H1 (cell line): ENCODE results near the gene NENF. TPM values are rescaled to one million over a fixed set of nuclear protein-coding genes. Genes with fewer than 3 reads are reported as not detected.

Experiments used
- CTCF ChIA-PET: fragments of 300-600 bp; sonication (Branson Sonifier 250); formaldehyde crosslinking; loops from one replicate; lab custom pipeline; 2021; ENCODE audit not compliant: partially characterized antibody; lab: Charles Lee
- POLR2A ChIA-PET: fragments of 300-600 bp; sonication (Branson Sonifier 250); formaldehyde crosslinking; loops from one replicate; lab custom pipeline; 2021; ENCODE audit warnings: inconsistent platforms; ENCODE audit not compliant: partially characterized antibody; lab: Charles Lee
- DNase-seq, 2 experiments: peaks; one replicate each; pipeline versions ENCODE4 v3.0.0 to v3.0.0-alpha.2; 2010 to 2022; ENCODE audit warnings: low spot score in 2 of 2, low read depth in 1 of 2, mixed read lengths in 1 of 2
- FAIRE-seq: peaks from 2 replicates; lab custom pipeline; 2011; peaks lifted over from hg19 to GRCh38; lab: Jason Lieb, UNC
- H2AFZ ChIP-seq: 2 replicates; pipeline ENCODE4 v1.8.1; 2012; ENCODE audit warnings: low read length, inconsistent platforms
- H2AK5ac ChIP-seq: 2 replicates; pipeline ENCODE4 v1.6.1; 2013; ENCODE audit warnings: low read depth, low read length
- H2BK120ac ChIP-seq: replicated peaks from 2 replicates; pipeline ENCODE3; 2013; ENCODE audit warnings: low read depth, low read length, inconsistent platforms
- H2BK12ac ChIP-seq: 2 replicates; pipeline ENCODE4 v1.6.1; 2013; ENCODE audit warnings: low read depth, low read length
- H2BK15ac ChIP-seq: 2 replicates; pipeline ENCODE4 v1.6.1; 2013; ENCODE audit warnings: low read length
- H2BK20ac ChIP-seq: 2 replicates; pipeline ENCODE4 v1.6.1; 2013; ENCODE audit warnings: low read length
- H2BK5ac ChIP-seq: 2 replicates; pipeline ENCODE4 v1.6.1; 2013; ENCODE audit warnings: low read depth, low read length
- H3K14ac ChIP-seq: 2 replicates; pipeline ENCODE4 v1.6.1; 2013; ENCODE audit warnings: inconsistent platforms; ENCODE audit not compliant: insufficient read length
- H3K18ac ChIP-seq: 2 replicates; pipeline ENCODE4 v1.6.1; 2013; ENCODE audit warnings: low read length; ENCODE audit errors: extremely low read depth
- H3K23ac ChIP-seq: 2 replicates; pipeline ENCODE4 v1.6.1; 2013; ENCODE audit warnings: inconsistent platforms; ENCODE audit not compliant: insufficient read length
- H3K23me2 ChIP-seq: 2 replicates; pipeline ENCODE4 v1.6.1; 2013; ENCODE audit warnings: low read depth, low read length
- H3K27ac ChIP-seq: 2 replicates; pipeline ENCODE4 v1.6.1; 2011; ENCODE audit warnings: low read depth, low read length, inconsistent platforms
- H3K27me3 ChIP-seq, 4 experiments: replicated peaks in 1 of 4; 1 replicate in 1 of 4; 2 replicates in 3 of 4; pipeline versions ENCODE4 v1.6.1 to v1.8.1; 2011 to 2013; ENCODE audit warnings: low read length in 3 of 4, mild to moderate bottlenecking in 3 of 4, inconsistent platforms in 2 of 4, mixed read lengths in 2 of 4, moderate library complexity in 1 of 4; ENCODE audit not compliant: control insufficient read depth in 3 of 4, insufficient read depth in 3 of 4; ENCODE audit errors: extremely low read depth in 1 of 4
- H3K36me3 ChIP-seq, 4 experiments: 2 replicates each; pipeline versions ENCODE4 v1.6.1 to v1.8.1; 2011 to 2013; ENCODE audit warnings: mild to moderate bottlenecking in 4 of 4, low read length in 3 of 4, moderate library complexity in 2 of 4, control low read depth in 1 of 4, inconsistent platforms in 1 of 4; ENCODE audit not compliant: insufficient read depth in 4 of 4, control insufficient read depth in 2 of 4
- H3K4ac ChIP-seq: replicated peaks from 2 replicates; pipeline ENCODE3; 2013; ENCODE audit warnings: low read length, low read depth, mixed read lengths, inconsistent platforms; ENCODE audit not compliant: insufficient read length
- H3K4me1 ChIP-seq, 4 experiments: replicated peaks in 1 of 4; 1 replicate in 1 of 4; 2 replicates in 3 of 4; pipeline versions ENCODE4 v1.6.1 to v1.8.1; 2011 to 2013; ENCODE audit warnings: low read length in 3 of 4, inconsistent platforms in 2 of 4, mixed read lengths in 1 of 4; ENCODE audit not compliant: insufficient read depth in 4 of 4, control insufficient read depth in 3 of 4
- H3K4me2 ChIP-seq, 2 experiments: 2 replicates each; pipeline versions ENCODE4 v1.6.1 to v1.8.1; 2011 to 2013; ENCODE audit warnings: low read depth in 2 of 2, low read length in 2 of 2, control low read depth in 1 of 2, inconsistent platforms in 1 of 2, mild to moderate bottlenecking in 1 of 2; ENCODE audit not compliant: insufficient read depth in 1 of 2
- H3K4me3 ChIP-seq, 4 experiments: fragments of 200-600, 300-600 bp in 1 of 4; sonication (generic), shearing (Covaris generic), sonication (Bioruptor Twin) in 1 of 4; 2 replicates each; pipeline versions ENCODE4 v1.5.1 to v1.8.1; 2011 to 2016; ENCODE audit warnings: low read length in 4 of 4, low read depth in 3 of 4, control low read depth in 2 of 4, inconsistent platforms in 2 of 4, mild to moderate bottlenecking in 2 of 4, mixed read lengths in 1 of 4, moderate library complexity in 1 of 4; ENCODE audit not compliant: insufficient read depth in 2 of 4; ENCODE audit errors: extremely low read depth in 1 of 4
- H3K56ac ChIP-seq: replicated peaks from 2 replicates; pipeline ENCODE3; 2013; ENCODE audit warnings: low read depth, mild to moderate bottlenecking, mixed read lengths, low read length, inconsistent platforms; ENCODE audit not compliant: insufficient read length
- H3K79me1 ChIP-seq: 2 replicates; pipeline ENCODE4 v1.6.1; 2013; ENCODE audit warnings: low read depth, low read length, control low read depth
- H3K79me2 ChIP-seq, 2 experiments: 2 replicates each; pipeline versions ENCODE4 v1.6.1 to v1.8.1; 2012 to 2013; ENCODE audit warnings: low read length in 2 of 2, mild to moderate bottlenecking in 2 of 2, inconsistent platforms in 1 of 2; ENCODE audit not compliant: insufficient read depth in 2 of 2, control insufficient read depth in 1 of 2
- H3K9ac ChIP-seq, 4 experiments: replicated peaks in 1 of 4; 1 replicate in 1 of 4; 2 replicates in 3 of 4; pipeline versions ENCODE4 v1.6.1 to v1.8.1; 2011 to 2013; ENCODE audit warnings: low read depth in 3 of 4, low read length in 3 of 4, control low read depth in 2 of 4, mild to moderate bottlenecking in 2 of 4, moderate library complexity in 2 of 4, inconsistent platforms in 1 of 4; ENCODE audit errors: extremely low read depth in 1 of 4
- H3K9me3 ChIP-seq, 2 experiments: 2 replicates each; pipeline versions ENCODE4 v1.6.1 to v1.8.1; 2012 to 2013; ENCODE audit warnings: mild to moderate bottlenecking in 2 of 2, moderate library complexity in 2 of 2, control low read depth in 1 of 2, inconsistent platforms in 1 of 2, low read depth in 1 of 2, low read length in 1 of 2, mixed read lengths in 1 of 2; ENCODE audit not compliant: insufficient read depth in 2 of 2
- H4K20me1 ChIP-seq, 2 experiments: replicated peaks in 1 of 2; 2 replicates each; pipeline versions ENCODE3 to v1.8.1; 2011 to 2013; ENCODE audit warnings: inconsistent platforms in 2 of 2, low read length in 2 of 2, mild to moderate bottlenecking in 1 of 2; ENCODE audit not compliant: insufficient read depth in 2 of 2, control insufficient read depth in 1 of 2
- H4K5ac ChIP-seq: 2 replicates; pipeline ENCODE4 v1.6.1; 2013; ENCODE audit warnings: low read length, low read depth, mixed read lengths, inconsistent platforms; ENCODE audit not compliant: insufficient read length
- H4K8ac ChIP-seq: 2 replicates; pipeline ENCODE4 v1.8.0; 2013; ENCODE audit warnings: mild to moderate bottlenecking, moderate library complexity, low read length, inconsistent platforms; ENCODE audit not compliant: insufficient read depth; ENCODE audit errors: extremely low read depth
- H4K91ac ChIP-seq: replicated peaks from 2 replicates; pipeline ENCODE3; 2013; ENCODE audit warnings: low read length, mixed read lengths, inconsistent platforms; ENCODE audit not compliant: insufficient read length
- ASH2L ChIP-seq: fragments of 200-600, 300-600 bp; sonication (generic); IDR thresholded peaks from one replicate; pipeline ENCODE4 v1.7.1; 2017; ENCODE audit warnings: low read length
- BACH1 ChIP-seq: IDR thresholded peaks from 2 replicates; pipeline ENCODE4 v1.6.1; 2012; ENCODE audit warnings: low read length, improper control_type of control experiment
- CREB1 ChIP-seq: IDR thresholded peaks from 2 replicates; pipeline ENCODE4 v1.6.1; 2012; ENCODE audit warnings: inconsistent platforms
- HDAC2 ChIP-seq, 2 experiments: fragments of 300-600 bp in 1 of 2; sonication (generic) in 1 of 2; IDR thresholded peaks; 2 replicates each; pipeline ENCODE4 v1.6.1; 2011 to 2012; ENCODE audit warnings: low read depth in 2 of 2, low read length in 2 of 2, mild to moderate bottlenecking in 2 of 2, moderate library complexity in 2 of 2, borderline replicate concordance in 1 of 2, inconsistent platforms in 1 of 2
- JUND ChIP-seq: IDR thresholded peaks from 2 replicates; pipeline ENCODE4 v1.6.1; 2011; ENCODE audit warnings: mild to moderate bottlenecking, improper control_type of control experiment, low read length
- KDM4A ChIP-seq: IDR thresholded peaks from one replicate; pipeline ENCODE4 v1.7.1; 2012; ENCODE audit warnings: low read depth, mild to moderate bottlenecking, moderate library complexity, low read length, inconsistent platforms; ENCODE audit not compliant: severe bottlenecking
- RBBP5 ChIP-seq: IDR thresholded peaks from 2 replicates; pipeline ENCODE4 v1.7.1; 2012; ENCODE audit warnings: low read depth, mild to moderate bottlenecking, inconsistent platforms, low read length, moderate library complexity, borderline replicate concordance
- RNF2 ChIP-seq: fragments of 200-900, 300-1000 bp; sonication (generic); IDR thresholded peaks from 2 replicates; pipeline ENCODE4 v1.7.1; 2016; ENCODE audit warnings: borderline replicate concordance, low read depth, mild to moderate bottlenecking, antibody characterized with exemption, low read length; ENCODE audit not compliant: poor library complexity, severe bottlenecking; ENCODE audit errors: missing control alignments
- SAP30 ChIP-seq: fragments of 300-600 bp; sonication (generic); IDR thresholded peaks from 2 replicates; pipeline ENCODE4 v1.7.1; 2012; ENCODE audit warnings: low read length, moderate library complexity, mild to moderate bottlenecking, inconsistent platforms; ENCODE audit not compliant: insufficient read depth, insufficient replicate concordance
- SP1 ChIP-seq: IDR thresholded peaks from 2 replicates; pipeline ENCODE4 v1.6.1; 2011; ENCODE audit warnings: low read depth, low read length
- TEAD4 ChIP-seq: IDR thresholded peaks from 2 replicates; pipeline ENCODE4 v1.6.1; 2012; ENCODE audit warnings: low read depth, low read length, inconsistent platforms, mixed read lengths
- WGBS, 2 experiments: shearing (Covaris generic) in 1 of 2; methylation state at CpG; one replicate each; pipeline versions ENCODE4 v1.1.6 to v1.1.7; 2013 to 2015; ENCODE audit warnings: low lambda C conversion rate in 2 of 2, mixed read lengths in 2 of 2, inconsistent platforms in 1 of 2, low coverage in 1 of 2, missing lambda C conversion rate in 1 of 2; ENCODE audit not compliant: insufficient replicate concordance in 2 of 2, insufficient coverage in 1 of 2, insufficient read length in 1 of 2; ENCODE audit errors: extremely low coverage in 1 of 2, missing lambda C conversion rate in 1 of 2; 5-methylcytosine and 5-hydroxymethylcytosine counted together
- polyA plus RNA-seq, 7 experiments: library from polyadenylated mRNA; depleted of rRNA in 3 of 7; stranded (reverse) in 5 of 7; unstranded in 2 of 7; fragments of >200 nt in 5 of 7; fragments of 200-250 nt in 2 of 7; gene quantifications; 1 replicate in 5 of 7; 2 replicates in 1 of 7; 4 replicates in 1 of 7; pipeline versions ENCODE4 v1.2.1 to v1.2.3, GENCODE V29; 2011 to 2013; ENCODE audit warnings: missing spikeins in 2 of 7, mixed read lengths in 2 of 7
- total RNA-seq: library from RNA; stranded (reverse); fragmentation: NEBNext Ultra II Directional; extraction: Animal tissue kit (Norgen Biotek cat#: 25700); gene quantifications from 2 replicates; pipeline ENCODE4 v1.2.1, GENCODE V29; 2021
- TF ChIP-seq, protein P1 (sequence below): IDR thresholded peaks from 2 replicates; pipeline ENCODE4 v1.6.1; 2012; ENCODE audit warnings: low read length, inconsistent platforms

The NENF gene
- total and polyA plus RNA-seq, 2 of the 8 experiments (the other 6 are each of a cell fraction or from before 2014, with no cell fraction given), result 27.0 to 28.0 TPM

- H3K23ac ChIP-seq, result no peak overlapping the region
- no peak overlapping the region; the same call in 1 of the 2 replicates for H2BK5ac ChIP-seq
- no peak overlapping the region for H2AFZ ChIP-seq
- FAIRE-seq (no peak), DNase-seq (no peak)
- H3K36me3 ChIP-seq, result no peaks in the 10 kb centered on the region
- H2BK20ac ChIP-seq, result no peak overlapping the region
- H3K9me3 ChIP-seq, result no peaks in the 10 kb centered on the region
- no peak overlapping the region for H4K91ac ChIP-seq
- H3K27me3 ChIP-seq, result no peaks in the 10 kb centered on the region
- peaks cover 0 to 9% (median 1%) of the 10 kb centered on the region in 4 experiments; a peak in 2 of 7 replicates for H3K4me1 ChIP-seq
- H3K23me2 ChIP-seq, result no peaks in the 10 kb centered on the region
- H2BK15ac ChIP-seq, result no peak overlapping the region
- H3K18ac ChIP-seq, result no peak overlapping the region
- 0 out of 2 replicates have a peak overlapping the region, but pooled peaks have one; percentile 60 for H2BK12ac ChIP-seq
- no peak overlapping the region for H3K56ac ChIP-seq
- H3K4me3 ChIP-seq, result no peak overlapping the region
- no peak overlapping the region for H3K27ac ChIP-seq
- H3K14ac ChIP-seq, result no peak overlapping the region
- no peaks in the 10 kb centered on the region for H4K20me1 ChIP-seq
- no peak overlapping the region for H3K9ac ChIP-seq
- no peak overlapping the region for H2AK5ac ChIP-seq
- H4K5ac ChIP-seq, result no peak overlapping the region
- no peak overlapping the region for H4K8ac ChIP-seq
- no peaks in the 10 kb centered on the region for H3K79me1 ChIP-seq
- no peak overlapping the region for H3K4ac ChIP-seq
- H3K79me2 ChIP-seq, result no peaks in the 10 kb centered on the region
- H2BK120ac ChIP-seq, result no peak overlapping the region
- ChIA-PET POLR2A (interaction anchor here (0.6 to 1.1 kb wide), 3 partner anchors 10 to 193 kb away, joined by 3 read pairs; no protein-coding TSS in a partner anchor), CTCF (interaction anchor here (0.7 to 12.6 kb wide), 11 partner anchors 8 to 593 kb away, joined by 3 to 143 read pairs (median 4); no protein-coding TSS in a partner anchor)
- H3K4me2 ChIP-seq, result no peak overlapping the region
- 95% methylated on average over 7 of the region's 7 CpGs; no CpG with 5 or more reads in 1 of the 2 experiments for WGBS, 2 experiments
- TF ChIP-seq KDM4A (no peak), RNF2 (no peak), HDAC2 (IDR thresholded peaks at IDR 0.05; ENCODE audit: borderline replicate concordance in 1 of 2, low read depth in 2 of 2, low read length in 2 of 2) (no peak), SAP30 (no peak), TEAD4 (no peak), RBBP5 (no peak), ASH2L (no peak), CREB1 (no peak), SP1 (no peak), JUND (no peak), BACH1 (no peak)
- TF ChIP-seq, protein P1, sequence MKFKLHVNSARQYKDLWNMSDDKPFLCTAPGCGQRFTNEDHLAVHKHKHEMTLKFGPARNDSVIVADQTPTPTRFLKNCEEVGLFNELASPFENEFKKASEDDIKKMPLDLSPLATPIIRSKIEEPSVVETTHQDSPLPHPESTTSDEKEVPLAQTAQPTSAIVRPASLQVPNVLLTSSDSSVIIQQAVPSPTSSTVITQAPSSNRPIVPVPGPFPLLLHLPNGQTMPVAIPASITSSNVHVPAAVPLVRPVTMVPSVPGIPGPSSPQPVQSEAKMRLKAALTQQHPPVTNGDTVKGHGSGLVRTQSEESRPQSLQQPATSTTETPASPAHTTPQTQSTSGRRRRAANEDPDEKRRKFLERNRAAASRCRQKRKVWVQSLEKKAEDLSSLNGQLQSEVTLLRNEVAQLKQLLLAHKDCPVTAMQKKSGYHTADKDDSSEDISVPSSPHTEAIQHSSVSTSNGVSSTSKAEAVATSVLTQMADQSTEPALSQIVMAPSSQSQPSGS, result no peak
Measured at GRCh38 chr1:212465311-212465710, 32.6 kb downstream of the NENF start.
